ENCODE measurements around the gene PLCD3.
"Not testable (repeated sequence)": the region's sequence is repeated elsewhere in the genome, so short reads cannot be mapped to it uniquely, and the experiment has no call there.

PLCD3 gene

GRCh38 chr17:45131616-45132319, 547 bp downstream of the PLCD3 start:
- DNase-seq, result peak in 4 of 5 donors; percentile 32 to 41 (median 34)

- no peak for DNase-seq
Observed at GRCh38 chr17:45130681-45131615, 1.4 kb downstream of the PLCD3 start.

GRCh38 chr17:45129940-45130680, 2.2 kb downstream of the PLCD3 start:
- no peak for DNase-seq

- DNase-seq, result no peak
Observed at GRCh38 chr17:45129426-45129939, 2.8 kb downstream of the PLCD3 start.

- DNase-seq, result no peak
Observed at GRCh38 chr17:45128989-45129388, 3.3 kb downstream of the PLCD3 start.

- no peak for DNase-seq
Observed at GRCh38 chr17:45128331-45128730, 4.0 kb downstream of the PLCD3 start.

GRCh38 chr17:45127548-45128300, 4.6 kb downstream of the PLCD3 start:
- no peak for DNase-seq

- no peak for DNase-seq
Observed at GRCh38 chr17:45127207-45127547, 5.1 kb downstream of the PLCD3 start.

GRCh38 chr17:45125509-45125908, 6.8 kb downstream of the PLCD3 start:
- no peak for DNase-seq

- DNase-seq, result not testable (repeated sequence)
Observed at GRCh38 chr17:45124797-45125122, 7.6 kb downstream of the PLCD3 start.

GRCh38 chr17:45123930-45124796, 8.2 kb downstream of the PLCD3 start:
- peak in 1 of 5 donors; percentile 37 for DNase-seq

- no peak for DNase-seq
Observed at GRCh38 chr17:45123076-45123770, 9.1 kb downstream of the PLCD3 start.

GRCh38 chr17:45121055-45121454, 11.3 kb downstream of the PLCD3 start:
- no peak for DNase-seq

- no peak for DNase-seq
Observed at GRCh38 chr17:45120558-45120957, 11.8 kb downstream of the PLCD3 start.

- DNase-seq, result no peak
Observed at GRCh38 chr17:45119964-45120363, 12.4 kb downstream of the PLCD3 start.

GRCh38 chr17:45118691-45119090, 13.6 kb downstream of the PLCD3 start:
- no peak for DNase-seq

- no peak for DNase-seq
Observed at GRCh38 chr17:45117848-45118646, 14.3 kb downstream of the PLCD3 start.

GRCh38 chr17:45117334-45117733, 15.0 kb downstream of the PLCD3 start:
- DNase-seq, result no peak

- DNase-seq, result no peak
Observed at GRCh38 chr17:45116434-45117016, 15.8 kb downstream of the PLCD3 start.

- DNase-seq, result no peak
Observed at GRCh38 chr17:45115871-45116270, 16.4 kb downstream of the PLCD3 start.

Measured in T-helper 1 cell (primary cell).